H1 (cell line): ENCODE data around the gene PCGF3.

ENCODE experiments used
- ATF2 ChIP-seq: IDR thresholded peaks from 2 replicates; pipeline ENCODE4 v1.6.1; 2012; ENCODE audit warnings: low read length, inconsistent platforms
- CBX8 ChIP-seq: fragments of 300-800, 300-1000 bp; sonication (generic); IDR thresholded peaks from 2 replicates; pipeline ENCODE4 v1.7.1; 2016; ENCODE audit warnings: low read depth, low read length, borderline replicate concordance
- CHD2 ChIP-seq: IDR thresholded peaks from 2 replicates; pipeline ENCODE4 v1.6.1; 2012; ENCODE audit warnings: low read length, improper control_type of control experiment
- CTCF ChIP-seq, 3 experiments: IDR thresholded peaks; 1 replicate in 2 of 3; 2 replicates in 1 of 3; pipeline versions ENCODE4 v1.5.1 to v1.6.1; 2011; ENCODE audit warnings: low read length in 3 of 3, mild to moderate bottlenecking in 3 of 3, inconsistent platforms in 2 of 3, low read depth in 1 of 3, moderate library complexity in 1 of 3; ENCODE audit not compliant: insufficient read depth in 1 of 3; ENCODE audit errors: control extremely low read depth in 1 of 3
- JUND ChIP-seq: IDR thresholded peaks from 2 replicates; pipeline ENCODE4 v1.6.1; 2011; ENCODE audit warnings: mild to moderate bottlenecking, improper control_type of control experiment, low read length
- RXRA ChIP-seq: IDR thresholded peaks from 2 replicates; pipeline ENCODE4 v1.6.1; 2011; ENCODE audit warnings: low read depth, mild to moderate bottlenecking, low read length, moderate library complexity; ENCODE audit not compliant: insufficient read depth
- SIN3A ChIP-seq, 2 experiments: IDR thresholded peaks in 1 of 2; conservative IDR thresholded peaks in 1 of 2; 2 replicates each; pipeline ENCODE4 v1.6.1; 2011 to 2012; ENCODE audit warnings: low read length in 2 of 2, improper control_type of control experiment in 1 of 2, low read depth in 1 of 2, mild to moderate bottlenecking in 1 of 2

GRCh38 chr4:773214-773613 is 67.6 kb downstream of the PCGF3 start:
- TF ChIP-seq SIN3A (conservative IDR thresholded peaks at IDR 0.05 in 1 of 2, IDR thresholded peaks at IDR 0.05 in 1 of 2; ENCODE audit: low read depth in 1 of 2, low read length in 2 of 2): no peak
- TF ChIP-seq CTCF (IDR thresholded peaks at IDR 0.05; ENCODE audit: control extremely low read depth in 1 of 3, insufficient read depth in 1 of 3, low read depth in 1 of 3, low read length in 3 of 3): no peak
- no peak for TF ChIP-seq CBX8
- no peak for TF ChIP-seq JUND
- no peak for TF ChIP-seq CHD2
- TF ChIP-seq ATF2: no peak
- no peak for TF ChIP-seq RXRA
